ENCODE data around the gene TRAK1.

The TRAK1 gene

GRCh38 chr3:42188376-42188775 lies 97.2 kb downstream of the TRAK1 start:
- Histone ChIP-seq H3K79me2 (ENCODE audit: insufficient read depth, low read length) (no peaks in the 10 kb centered on the region), H3K9me3 (ENCODE audit: insufficient read depth, low read depth, low read length) (no peaks in the 10 kb centered on the region), H3K9me2 (replicated peaks; ENCODE audit: low read depth, low read length) (no peaks in the 10 kb centered on the region), H2AFZ (ENCODE audit: low read length) (no peak overlapping the region), H3K9ac (ENCODE audit: low read depth, low read length, poor library complexity, severe bottlenecking) (no peak overlapping the region), H3K4me2 (ENCODE audit: low read depth, low read length, poor library complexity, severe bottlenecking) (no peak overlapping the region), H3K27me3 (ENCODE audit: insufficient read depth, low read length, poor library complexity, severe bottlenecking) (no peaks in the 10 kb centered on the region), H3F3A (ENCODE audit: low read depth) (no peaks in the 10 kb centered on the region), H4K20me1 (ENCODE audit: insufficient read depth, low read length, poor library complexity, severe bottlenecking) (peaks cover 14% of the 10 kb centered on the region), H3K4me1 (ENCODE audit: insufficient read depth, low read length, poor library complexity, severe bottlenecking) (peaks cover 14% of the 10 kb centered on the region), H3K4me3 (ENCODE audit: low read length, poor library complexity, severe bottlenecking) (no peak overlapping the region), H3K36me3 (ENCODE audit: insufficient read depth, low read length) (peaks cover 54% of the 10 kb centered on the region)
- no peak for TF ChIP-seq CTCF (conservative IDR thresholded peaks at IDR 0.05; ENCODE audit: low read length)
- TF ChIP-seq EZH2phosphoT487 (IDR thresholded peaks at IDR 0.05; ENCODE audit: borderline replicate concordance), result no peak

- Histone ChIP-seq H4K20me1 (ENCODE audit: insufficient read depth, low read length, poor library complexity, severe bottlenecking) (peaks cover 19% of the 10 kb centered on the region), H3K79me2 (ENCODE audit: insufficient read depth, low read length) (no peaks in the 10 kb centered on the region), H3K4me1 (ENCODE audit: insufficient read depth, low read length, poor library complexity, severe bottlenecking) (peaks cover 16% of the 10 kb centered on the region), H3K9me2 (replicated peaks; ENCODE audit: low read depth, low read length) (no peaks in the 10 kb centered on the region), H3K9me3 (ENCODE audit: insufficient read depth, low read depth, low read length) (no peaks in the 10 kb centered on the region), H3K4me3 (ENCODE audit: low read length, poor library complexity, severe bottlenecking) (no peak overlapping the region), H3F3A (ENCODE audit: low read depth) (no peaks in the 10 kb centered on the region), H3K9ac (ENCODE audit: low read depth, low read length, poor library complexity, severe bottlenecking) (no peak overlapping the region), H3K27me3 (ENCODE audit: insufficient read depth, low read length, poor library complexity, severe bottlenecking) (no peaks in the 10 kb centered on the region), H3K4me2 (ENCODE audit: low read depth, low read length, poor library complexity, severe bottlenecking) (no peak overlapping the region), H3K36me3 (ENCODE audit: insufficient read depth, low read length) (peaks cover 61% of the 10 kb centered on the region), H2AFZ (ENCODE audit: low read length) (no peak overlapping the region)
- no peak for TF ChIP-seq EZH2phosphoT487 (IDR thresholded peaks at IDR 0.05; ENCODE audit: borderline replicate concordance)
- no peak for TF ChIP-seq CTCF (conservative IDR thresholded peaks at IDR 0.05; ENCODE audit: low read length)
Measured at GRCh38 chr3:42189001-42189460, 97.9 kb downstream of the TRAK1 start.

- peaks cover 65% of the 10 kb centered on the region for H3K36me3 ChIP-seq (ENCODE audit: insufficient read depth, low read length)
- no peak overlapping the region for H3K9ac ChIP-seq (ENCODE audit: low read depth, low read length, poor library complexity, severe bottlenecking)
- peaks cover 16% of the 10 kb centered on the region for H3K4me1 ChIP-seq (ENCODE audit: insufficient read depth, low read length, poor library complexity, severe bottlenecking)
- H3K79me2 ChIP-seq (ENCODE audit: insufficient read depth, low read length), result no peaks in the 10 kb centered on the region
- no peak overlapping the region for H3K4me2 ChIP-seq (ENCODE audit: low read depth, low read length, poor library complexity, severe bottlenecking)
- no peaks in the 10 kb centered on the region for H3K27me3 ChIP-seq (ENCODE audit: insufficient read depth, low read length, poor library complexity, severe bottlenecking)
- no peaks in the 10 kb centered on the region for H3F3A ChIP-seq (ENCODE audit: low read depth)
- no peaks in the 10 kb centered on the region for H3K9me2 ChIP-seq (replicated peaks; ENCODE audit: low read depth, low read length)
- peaks cover 19% of the 10 kb centered on the region for H4K20me1 ChIP-seq (ENCODE audit: insufficient read depth, low read length, poor library complexity, severe bottlenecking)
- H3K9me3 ChIP-seq (ENCODE audit: insufficient read depth, low read depth, low read length), result no peaks in the 10 kb centered on the region
- no peak overlapping the region for H2AFZ ChIP-seq (ENCODE audit: low read length)
- no peak overlapping the region for H3K4me3 ChIP-seq (ENCODE audit: low read length, poor library complexity, severe bottlenecking)
- TF ChIP-seq CTCF (conservative IDR thresholded peaks at IDR 0.05; ENCODE audit: low read length), result no peak
Measured at GRCh38 chr3:42189736-42190135, 98.6 kb downstream of the TRAK1 start.
